SKM-1 treated with dmso at 0.1 percent for 144 hours (cell line): Measurements from ENCODE around the gene IFITM10.

ENCODE experiments used
- DNase-seq: peaks from one replicate; lab custom pipeline; 2025; ENCODE audit not compliant: unreplicated experiment; lab: John Stamatoyannopoulos, UW

Gene IFITM10

DNA sequence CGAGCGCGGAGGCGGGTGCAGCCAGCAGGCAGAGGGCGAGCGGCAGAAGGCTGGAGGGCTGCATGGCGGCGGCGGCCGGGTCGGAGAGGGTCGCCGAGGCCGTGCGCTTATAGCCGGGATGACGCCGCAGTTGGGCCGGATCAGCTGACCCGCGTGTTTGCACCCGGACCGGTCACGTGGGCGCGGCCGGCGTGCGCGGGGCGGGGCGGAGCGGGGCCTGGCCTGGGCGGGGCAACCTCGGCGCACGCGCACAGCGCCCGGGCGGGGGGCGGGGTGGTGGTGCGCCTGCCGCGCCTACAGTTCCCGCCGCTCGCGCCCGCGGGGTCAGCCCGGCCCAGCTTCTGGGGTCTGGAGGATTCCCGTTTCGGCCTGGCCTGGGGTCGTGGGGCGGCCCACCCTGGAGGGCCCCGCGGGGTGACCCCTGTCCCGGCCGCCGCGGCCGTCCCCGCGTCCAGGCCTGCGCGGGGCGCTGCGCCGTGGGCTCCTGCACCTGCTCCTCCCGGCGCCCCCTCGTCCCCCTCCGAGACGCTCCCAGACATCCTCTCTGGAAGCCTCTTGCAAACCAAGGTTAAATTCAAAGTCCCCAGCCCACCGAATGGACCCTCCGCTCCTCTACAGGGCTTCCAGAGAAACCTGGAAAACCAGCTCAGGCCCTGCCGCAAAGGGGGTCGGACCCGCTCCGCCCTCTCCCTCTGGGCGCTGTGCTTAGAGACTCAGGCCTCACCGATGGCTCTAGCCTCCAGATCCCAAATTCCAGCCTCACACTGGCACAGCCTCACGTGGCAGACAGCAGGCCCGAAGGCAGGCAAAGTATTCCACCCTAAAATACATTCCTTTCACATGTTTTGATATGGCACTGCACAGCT is 13.6 kb upstream of the IFITM10 start, which contains the start of gene CTSD:
TSS of gene CTSD (minus strand) at position 132 of the 866 bp plus-strand sequence. CDS start at position 64, 68 bp downstream.
- DNase-seq = peak; percentile 53

DNA sequence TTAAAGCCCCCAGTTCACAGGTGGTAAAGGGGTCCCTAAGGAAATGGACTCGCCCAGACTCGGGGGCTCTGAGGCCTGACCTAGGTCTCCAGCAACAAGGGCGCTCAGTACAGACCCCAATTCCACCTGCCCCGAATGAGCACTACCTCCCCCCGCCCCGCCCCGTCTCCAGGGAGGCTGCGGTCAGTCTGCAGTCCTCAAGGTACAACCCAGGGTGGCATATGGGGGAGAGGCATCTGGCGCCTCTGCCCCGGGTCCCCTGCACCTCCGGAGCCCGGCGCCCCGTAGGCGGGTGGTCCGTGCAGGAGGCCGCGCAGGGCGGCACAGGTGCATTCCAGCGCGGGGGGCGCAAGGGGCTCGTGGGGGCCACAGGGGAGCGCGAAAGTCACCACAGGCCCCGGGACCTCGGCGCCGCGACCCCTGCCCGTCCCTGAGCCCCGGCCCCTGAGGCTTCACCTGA is 13.0 kb upstream of the IFITM10 start:
- no peak for DNase-seq

DNA sequence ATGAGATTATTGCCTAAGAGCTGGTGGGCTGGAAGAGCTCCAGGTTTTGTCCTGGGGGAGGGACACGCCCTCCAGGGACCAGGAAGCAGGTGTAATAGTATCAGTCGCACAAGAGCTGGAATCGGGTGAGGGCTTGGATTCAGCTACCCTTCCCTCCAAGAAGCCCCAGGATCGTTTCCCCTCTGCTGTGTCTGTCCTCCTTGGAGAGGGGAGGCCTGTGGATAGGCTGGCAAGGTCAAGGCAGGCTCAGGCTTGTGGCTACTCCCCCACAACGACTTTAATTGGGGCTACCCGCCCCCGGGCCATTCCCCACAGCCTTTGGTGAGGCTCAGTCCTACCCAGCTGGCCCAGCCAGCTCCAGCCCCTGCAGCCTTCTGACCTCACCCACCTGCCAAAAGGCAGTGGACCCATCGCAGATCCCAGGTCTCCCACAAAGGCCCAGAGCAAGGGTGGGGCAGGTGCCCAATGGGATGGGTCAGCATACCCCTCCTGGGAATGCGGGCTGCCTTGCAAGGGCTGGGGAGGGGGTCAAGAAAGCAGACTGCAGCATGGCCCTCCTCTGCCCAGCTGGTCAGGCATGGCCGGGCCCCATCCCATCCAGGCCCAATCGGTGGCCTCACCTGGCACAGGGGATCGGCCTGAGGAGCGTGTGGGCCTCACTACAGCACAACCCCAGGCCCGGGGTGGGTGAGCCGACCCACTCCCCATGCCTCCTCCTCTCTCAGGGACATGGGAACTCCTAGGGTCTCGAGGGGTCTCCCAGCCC is 12.3 kb upstream of the IFITM10 start:
- DNase-seq = no peak

DNA sequence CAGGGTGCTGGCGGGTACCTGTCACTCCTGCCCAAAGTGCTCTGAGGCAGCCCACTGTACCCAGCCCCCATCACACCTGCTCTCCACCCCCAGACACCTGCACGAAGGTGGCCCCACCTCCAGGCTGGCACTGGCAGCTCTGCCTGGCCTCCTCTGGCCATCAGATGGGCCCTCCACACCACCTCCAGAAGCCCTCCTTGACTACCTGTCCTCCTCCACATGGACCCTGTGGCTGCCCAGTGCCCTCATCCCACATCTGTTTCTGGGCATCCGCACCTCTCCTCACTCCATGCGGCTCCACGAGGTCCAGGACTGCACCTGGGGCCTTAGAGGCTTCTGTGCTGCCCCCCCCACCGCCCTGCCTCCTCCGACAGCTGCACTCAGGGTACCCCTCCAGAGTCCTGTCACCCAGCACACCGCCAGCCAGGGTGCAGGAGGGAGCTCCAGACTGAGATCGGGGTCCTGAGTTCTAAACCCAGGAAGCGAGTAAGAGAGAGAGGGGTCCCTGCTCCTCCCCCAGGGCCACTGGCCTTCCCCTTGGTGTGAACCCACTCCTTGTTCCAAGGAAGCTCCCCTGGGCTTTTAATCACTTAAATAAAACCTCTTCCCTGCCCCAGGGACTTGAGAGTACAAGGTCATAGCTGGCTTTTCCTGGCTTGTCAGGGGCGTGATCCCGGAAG is 11.6 kb upstream of the IFITM10 start:
- no peak for DNase-seq

DNA sequence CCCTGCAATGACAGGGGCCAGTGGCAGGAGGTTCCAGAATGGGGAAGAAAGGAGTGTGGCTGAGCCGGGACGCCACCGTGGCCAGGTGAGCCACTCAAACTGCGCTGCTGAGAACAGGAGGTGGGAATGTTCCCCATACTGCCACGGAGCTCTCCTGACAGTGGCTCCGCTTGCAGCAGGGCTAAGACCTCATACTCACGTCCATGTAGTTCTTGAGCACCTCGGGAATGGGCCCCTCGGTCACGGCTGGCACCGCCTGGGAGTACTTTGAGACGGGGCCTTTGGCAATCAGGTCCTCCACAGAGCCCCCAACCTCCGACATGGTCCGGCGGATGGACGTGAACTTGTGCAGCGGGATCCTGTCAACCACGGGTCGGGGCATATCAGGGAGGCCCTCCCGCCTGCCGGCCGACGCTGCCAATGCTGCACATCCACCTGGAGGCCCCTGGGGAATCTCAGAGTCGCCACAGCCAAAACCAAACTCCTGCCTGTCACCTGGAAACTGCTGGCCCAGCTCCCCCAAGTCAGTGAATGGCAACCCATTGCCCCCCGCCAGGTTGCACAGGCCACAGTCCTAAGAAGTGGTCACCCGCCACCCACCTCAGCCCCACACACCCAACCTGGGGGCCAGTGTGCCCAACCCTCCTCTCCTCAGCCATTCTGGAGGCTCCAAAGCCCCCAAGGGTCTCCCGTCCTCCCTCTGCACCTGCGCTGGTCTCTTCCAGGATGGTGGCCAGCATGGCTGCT is 10.9 kb upstream of the IFITM10 start:
- DNase-seq = no peak

DNA sequence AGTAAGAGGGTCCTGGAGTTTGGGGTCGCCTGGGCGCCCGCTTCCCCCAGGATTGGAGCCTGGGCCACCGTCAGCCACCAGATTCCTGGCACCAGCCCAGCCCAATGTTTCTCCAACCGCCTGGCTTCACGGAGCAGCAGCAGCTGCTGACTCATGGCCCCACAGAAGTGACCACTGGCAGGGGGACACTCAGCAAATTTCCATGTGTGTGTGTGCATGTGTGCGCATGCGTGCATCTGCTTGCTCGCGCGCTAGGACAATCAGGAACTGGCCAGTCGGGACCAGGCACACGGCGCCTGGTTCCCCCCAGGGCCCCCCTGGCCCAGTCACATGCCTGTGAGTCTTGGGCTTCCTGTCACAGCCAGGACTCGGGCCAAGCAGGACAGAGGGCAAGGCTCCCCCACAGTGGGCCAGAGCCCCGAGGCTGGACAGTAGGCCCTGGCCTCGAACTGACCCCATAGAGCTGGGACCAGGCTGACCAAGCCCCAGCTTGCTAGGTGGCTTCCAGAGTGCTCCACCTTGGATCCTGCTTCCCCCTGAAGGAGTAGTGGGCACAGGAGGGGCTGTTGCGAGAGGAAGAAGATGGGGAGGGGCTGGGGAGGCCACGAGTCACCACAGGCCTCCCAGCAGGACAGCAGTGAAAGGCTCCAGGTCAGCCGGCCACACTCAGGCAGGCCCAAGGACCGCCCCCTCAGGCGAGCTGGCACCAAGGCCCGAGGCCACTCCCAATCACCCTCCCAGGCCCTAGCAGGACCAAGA is 10.1 kb upstream of the IFITM10 start:
- no peak for DNase-seq

DNA sequence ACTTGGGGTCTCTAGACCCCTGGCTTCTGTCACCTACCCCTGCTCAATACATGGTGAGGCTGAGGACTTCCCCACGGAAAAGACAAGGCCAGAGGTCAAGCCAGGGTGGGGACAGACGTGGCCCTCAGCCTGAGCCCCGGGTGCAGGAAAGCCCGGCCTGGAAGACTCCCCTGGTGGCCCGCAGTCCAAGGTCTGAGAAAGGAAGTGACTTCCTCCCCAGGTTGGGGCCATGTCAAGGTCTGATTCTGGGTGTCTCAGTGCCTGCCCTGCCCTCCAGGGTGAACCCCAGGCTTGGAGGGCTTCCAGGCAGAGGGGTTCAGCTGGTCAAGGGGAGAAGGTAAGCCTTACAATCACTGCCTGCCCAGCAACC is 9.4 kb upstream of the IFITM10 start:
- no peak for DNase-seq

DNA sequence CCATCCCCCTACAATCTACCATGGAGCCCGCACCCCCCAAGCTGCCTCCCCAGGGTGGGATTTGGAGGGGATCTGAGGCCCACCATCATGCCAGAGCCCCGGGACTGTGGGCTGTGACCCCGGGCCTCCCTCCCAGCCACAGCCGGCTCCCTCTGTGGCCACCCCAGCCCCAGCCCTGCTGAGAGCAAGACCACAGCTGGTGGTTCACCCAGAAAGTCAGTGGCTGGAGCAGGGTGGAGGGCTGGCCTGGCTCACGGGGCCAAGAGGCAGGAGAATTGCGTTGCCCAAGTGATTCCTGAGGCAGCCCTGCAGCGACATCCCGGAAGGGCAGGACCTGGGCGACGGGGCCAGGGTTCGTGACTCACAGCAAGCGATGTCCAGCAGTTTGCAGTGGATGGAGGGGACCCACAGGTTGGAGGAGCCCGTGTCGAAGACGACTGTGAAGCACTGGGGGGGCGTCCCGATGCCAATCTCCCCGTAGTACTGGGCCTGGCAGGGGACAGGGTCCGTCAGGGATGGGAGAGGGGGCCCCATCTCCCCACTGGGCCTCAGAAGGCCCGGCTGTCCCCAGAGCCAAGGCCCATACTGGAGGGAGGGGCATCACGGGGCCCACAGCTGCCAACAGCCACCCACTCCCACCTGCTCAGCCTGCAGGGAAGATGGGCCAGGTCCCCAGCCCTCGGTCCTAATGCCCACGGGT is 8.9 kb upstream of the IFITM10 start:
- DNase-seq = no peak

DNA sequence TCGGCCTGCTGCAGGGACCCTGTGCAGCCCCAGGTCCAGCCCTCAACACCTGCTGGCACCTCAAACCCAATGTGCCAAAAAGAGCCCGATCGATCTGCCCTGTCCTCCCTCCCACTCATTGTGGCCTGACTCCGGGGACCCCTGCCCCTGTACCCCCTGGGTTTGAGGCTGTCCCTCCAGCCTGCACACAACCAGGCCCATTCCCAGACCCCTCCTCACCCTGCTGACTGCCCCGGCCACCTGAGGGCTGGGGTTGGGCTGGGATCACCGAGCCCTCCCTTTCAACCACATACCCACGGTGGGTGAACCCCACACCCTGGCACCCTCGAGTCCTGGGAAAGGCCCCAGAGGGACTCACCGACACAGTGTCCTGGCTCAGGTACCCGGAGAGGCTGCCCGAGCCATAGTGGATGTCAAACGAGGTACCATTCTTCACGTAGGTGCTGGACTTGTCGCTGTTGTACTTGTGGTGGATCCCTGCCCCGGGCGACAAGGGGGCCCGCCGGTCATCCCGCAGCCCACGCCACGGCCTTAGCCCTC is 8.3 kb upstream of the IFITM10 start:
- no peak for DNase-seq

DNA sequence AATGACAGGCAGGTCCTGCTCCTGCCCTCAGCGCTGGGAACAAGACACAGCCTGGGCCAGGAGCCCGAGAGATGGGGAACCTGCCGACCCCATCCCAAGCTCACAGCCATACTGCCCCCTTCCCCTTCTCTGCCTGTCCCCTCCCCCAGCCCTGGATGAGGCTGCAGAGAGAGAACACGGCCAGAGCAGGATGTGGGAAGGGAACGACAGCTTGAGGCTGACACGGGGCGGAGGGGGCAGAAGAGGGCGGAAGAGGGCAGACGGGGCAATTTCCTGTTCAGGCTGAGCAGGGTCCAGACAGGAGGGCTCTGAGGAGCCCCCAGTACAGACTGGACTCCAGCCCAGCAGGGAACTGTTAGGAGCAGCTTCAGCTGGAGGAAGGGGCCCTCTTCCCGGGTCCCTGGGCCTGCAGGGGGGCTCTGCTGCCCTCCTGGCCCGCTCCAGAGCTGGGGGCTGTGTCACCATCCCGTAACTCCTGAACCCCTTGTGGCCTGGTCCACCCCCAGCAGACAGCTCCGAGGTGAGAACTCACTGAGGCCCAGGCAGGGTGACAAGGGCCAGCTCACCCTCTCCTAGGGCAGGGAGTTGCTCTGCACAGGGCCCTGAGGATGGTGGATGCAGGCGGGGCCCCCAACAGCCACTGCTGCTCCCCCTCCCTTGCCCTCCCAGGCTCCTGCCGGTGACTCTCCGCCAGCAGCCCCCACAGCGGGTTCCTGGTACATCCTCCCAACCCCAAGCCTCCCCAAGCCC is 7.6 kb upstream of the IFITM10 start:
- peak; percentile 60 for DNase-seq

DNA sequence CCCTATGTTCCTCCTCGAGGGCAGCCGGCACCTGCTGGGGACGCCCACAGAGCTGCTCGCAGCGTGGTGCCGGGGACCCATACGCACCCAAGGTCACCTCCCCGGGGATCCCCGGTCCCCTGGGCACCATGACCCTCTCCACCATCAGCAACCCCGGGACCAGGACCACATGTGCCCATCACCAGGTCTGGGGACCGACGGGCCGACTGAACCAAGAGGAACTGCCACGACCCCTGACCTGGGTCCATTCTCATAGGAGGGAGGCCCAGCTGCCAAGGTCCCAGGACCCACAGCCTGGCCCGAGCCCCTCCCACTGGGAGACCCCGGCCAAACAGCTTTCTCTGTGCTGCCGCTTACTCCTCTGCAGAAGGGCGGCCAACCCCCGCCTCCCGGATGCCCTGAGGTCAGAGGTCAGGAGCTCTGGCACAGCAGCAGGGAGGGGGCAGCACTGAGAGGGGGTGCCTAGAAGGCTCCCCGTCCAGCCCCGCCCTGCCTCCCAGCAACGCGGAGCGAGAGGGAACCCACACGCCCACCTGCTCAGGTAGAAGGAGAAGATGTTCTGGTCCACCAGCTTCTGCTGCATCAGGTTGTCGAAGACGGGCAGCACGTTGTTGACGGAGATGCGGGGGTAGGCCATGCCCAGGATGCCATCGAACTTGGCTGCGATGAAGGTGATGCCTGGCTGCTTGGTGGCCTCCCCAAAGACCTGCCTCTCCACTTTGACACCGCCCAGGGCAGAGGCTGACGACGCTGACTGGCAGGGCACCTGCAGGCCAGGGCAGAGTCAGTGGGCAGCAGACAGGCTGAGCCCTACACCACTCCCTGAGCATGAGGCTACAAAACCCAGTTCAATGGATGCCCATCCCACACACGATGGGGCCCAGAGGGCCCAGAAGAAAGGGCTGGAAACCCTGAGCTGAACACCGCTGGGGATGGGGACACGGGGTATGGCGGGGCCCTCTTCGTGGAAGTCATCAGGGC is 6.7 kb upstream of the IFITM10 start:
- no peak for DNase-seq

DNA sequence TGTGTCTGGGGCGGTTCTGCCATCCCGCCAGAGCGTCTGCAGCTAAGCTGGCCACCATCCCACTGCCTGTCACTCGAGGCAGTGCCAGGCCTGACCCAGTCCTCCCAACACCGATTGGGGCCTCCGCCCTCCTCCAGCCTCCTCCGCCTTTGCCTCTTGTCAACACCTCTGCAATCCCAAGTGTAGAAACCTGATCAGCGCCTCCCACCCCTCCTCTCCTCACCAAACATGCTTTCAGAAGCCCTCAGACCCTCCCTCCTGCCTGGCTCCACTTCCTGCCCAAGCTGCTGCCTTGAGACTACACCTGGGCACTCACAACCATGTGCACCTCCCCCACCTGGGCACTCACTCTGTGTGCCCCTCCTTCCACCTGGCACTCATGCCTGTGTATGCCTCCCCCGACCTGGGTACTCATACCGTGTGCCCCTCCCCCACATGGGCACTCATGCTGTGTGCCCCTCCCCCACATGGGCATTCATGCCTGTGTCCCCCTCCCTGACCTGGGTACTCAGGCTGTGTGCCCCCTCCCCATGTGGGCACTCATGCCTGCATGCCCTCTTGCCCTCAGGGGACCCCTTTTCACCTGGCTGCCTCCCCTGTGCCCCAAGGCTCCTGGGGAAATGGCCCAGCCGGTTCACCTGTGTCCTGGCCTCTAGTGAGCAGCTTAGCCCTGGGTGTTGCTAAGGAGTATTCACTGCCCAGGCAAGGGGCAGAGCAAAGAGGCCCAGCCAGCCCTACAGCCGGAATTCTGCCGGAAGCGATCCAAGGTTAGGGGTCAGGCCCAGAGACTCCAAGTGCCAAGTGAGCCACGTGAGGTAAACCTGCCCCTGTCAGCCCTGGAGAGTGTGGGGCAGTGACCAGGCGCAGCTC is 5.5 kb upstream of the IFITM10 start:
- no peak for DNase-seq

DNA sequence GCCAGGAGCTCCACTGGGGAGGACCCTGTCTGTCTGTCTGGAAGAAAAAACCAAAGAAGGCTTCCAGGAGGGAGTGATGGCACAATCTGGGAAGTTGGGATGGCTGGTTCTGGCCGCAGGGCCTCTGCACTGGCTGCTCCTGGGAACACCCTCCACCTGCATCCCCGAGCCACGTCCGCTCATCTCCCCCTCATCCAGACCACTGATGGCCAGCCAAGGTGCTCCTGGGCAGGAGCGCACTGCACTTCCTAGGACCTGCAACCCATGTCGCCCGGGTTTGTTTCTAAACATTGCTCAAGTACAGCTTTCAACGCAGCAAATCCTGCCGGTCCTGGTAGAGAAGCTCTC is 4.9 kb upstream of the IFITM10 start:
- DNase-seq = no peak

DNA sequence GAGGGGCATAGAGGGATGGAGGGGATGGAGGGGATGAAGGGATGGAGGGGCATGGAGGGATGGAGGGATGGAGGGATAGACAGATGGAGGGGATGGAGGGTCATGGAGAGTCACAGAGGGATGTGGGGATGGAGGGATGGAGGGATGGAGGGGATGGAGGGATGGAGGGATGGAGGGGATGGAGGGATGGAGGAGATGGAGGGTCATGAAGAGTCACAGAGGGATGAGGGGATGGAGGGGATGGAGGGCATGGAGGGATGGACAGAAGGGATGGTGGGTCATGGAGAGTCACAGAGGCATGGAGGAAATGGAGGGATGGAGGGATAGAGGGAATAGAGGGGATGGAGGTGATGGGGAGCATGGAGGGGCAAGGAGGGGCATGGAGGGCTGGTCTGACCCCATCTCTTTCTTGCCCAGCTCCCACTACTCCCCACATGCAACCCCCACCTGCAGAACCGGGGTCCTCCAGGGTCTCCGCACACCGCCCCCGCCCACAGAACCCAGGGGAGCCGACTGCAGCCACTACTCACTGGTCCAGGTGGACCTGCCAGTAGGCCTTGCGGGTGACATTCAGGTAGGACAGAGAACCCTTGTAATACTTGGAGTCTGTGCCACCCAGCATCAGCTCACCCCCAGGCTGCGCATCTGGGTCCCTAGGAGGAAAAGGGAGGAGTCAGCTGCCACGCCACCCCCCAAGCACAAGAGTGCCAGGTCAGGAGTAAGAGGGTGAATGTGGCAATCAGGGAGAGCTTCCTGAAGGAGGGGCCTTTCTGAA is 4.2 kb upstream of the IFITM10 start:
- no peak for DNase-seq

DNA sequence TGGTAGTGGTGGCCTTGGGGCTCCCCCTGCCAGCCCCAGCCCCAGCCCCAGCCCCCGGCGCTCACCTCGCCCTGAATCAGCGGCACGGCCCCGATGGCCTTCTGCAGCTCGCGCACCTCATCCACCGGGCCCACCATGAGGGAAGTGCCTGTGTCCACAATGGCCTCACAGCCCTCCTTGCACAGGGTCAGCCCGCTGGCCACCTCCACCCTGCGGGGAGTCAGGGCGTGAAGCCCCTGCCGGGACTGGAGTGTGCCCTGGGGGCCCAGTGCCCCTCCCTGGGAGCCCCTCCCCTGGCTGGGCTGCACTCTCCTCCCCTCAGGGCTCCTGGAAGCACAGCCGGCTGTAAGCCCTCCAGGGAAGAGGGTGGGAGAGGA is 3.5 kb upstream of the IFITM10 start:
- DNase-seq = no peak
